ENCODE data around the gene SLIT1.

- TF ChIP-seq EZH2phosphoT487 (IDR thresholded peaks at IDR 0.05; ENCODE audit: insufficient read depth, low read depth): no peak
- TF ChIP-seq EZH2 (IDR thresholded peaks at IDR 0.05; ENCODE audit: insufficient read depth, poor library complexity, severe bottlenecking): no peak
Measured at GRCh38 chr10:96949039-96949683, 236.6 kb downstream of the SLIT1 start.

All from GM23248 (cell line).